Prostate gland (tissue), 2 donors: ENCODE results near the gene CRABP2. TPM values are rescaled to one million over a fixed set of nuclear protein-coding genes. Genes with fewer than 3 reads are reported as not detected.

Experiments
- DNase-seq: peaks from one replicate; pipeline ENCODE4 v3.0.0-alpha.2; 2019; ENCODE audit warnings: low spot score
- H3K27ac ChIP-seq, 2 donors: fragments of 200-600 bp; sonication (generic); 2 replicates each; pipeline ENCODE4 v1.5.1; 2017 to 2019
- H3K27me3 ChIP-seq: fragments of 200-600 bp; sonication (generic); replicated peaks from 2 replicates; pipeline ENCODE4 v1.5.1; 2019; ENCODE audit not compliant: insufficient read depth
- H3K36me3 ChIP-seq, 2 donors: fragments of 200-600 bp; sonication (generic); 1 replicate in 1 of 2; 2 replicates in 1 of 2; pipeline versions ENCODE4 v1.5.1 to v1.8.1; 2017 to 2019
- H3K4me1 ChIP-seq: fragments of 200-600 bp; sonication (generic); replicated peaks from 2 replicates; pipeline ENCODE4 v1.5.1; 2019
- H3K4me3 ChIP-seq, 2 donors: fragments of 200-600 bp; sonication (generic); 2 replicates each; pipeline ENCODE4 v1.5.1; 2017 to 2019
- H3K9me3 ChIP-seq: fragments of 200-600 bp; sonication (generic); 2 replicates; pipeline ENCODE4 v1.5.1; 2017
- POLR2A ChIP-seq: fragments of 450-650 bp; IDR thresholded peaks from one replicate; pipeline ENCODE4 v1.6.1; 2016; ENCODE audit warnings: antibody characterized with exemption, mild to moderate bottlenecking
- POLR2AphosphoS5 ChIP-seq: sonication (generic); formaldehyde crosslinking; IDR thresholded peaks from one replicate; pipeline ENCODE4 v1.6.1; 2017; ENCODE audit warnings: antibody characterized with exemption
- WGBS: methylation state at CpG from one replicate; pipeline ENCODE4 v1.1.5; 2018; 5-methylcytosine and 5-hydroxymethylcytosine counted together
- intact Hi-C: fragments of 100-400 bp; cut with DNase I; formaldehyde crosslinking; loops from one replicate; pipeline ENCODE4 v1.14.2; 2022
- total RNA-seq, 2 donors: library from RNA; depleted of rRNA; stranded (reverse); fragments of >200 nt; gene quantifications; one replicate each; pipeline ENCODE4 v1.1.0, GENCODE V29; 2016
- TF ChIP-seq, protein P1 (sequence below), 4 experiments: fragments of 200-600 bp in 2 of 4; fragments of 450-650 bp in 2 of 4; sonication (generic) in 2 of 4; IDR thresholded peaks; 1 replicate in 3 of 4; 2 replicates in 1 of 4; pipeline ENCODE4 v1.5.1; 2016 to 2019; ENCODE audit warnings: antibody characterized with exemption in 4 of 4, mild to moderate bottlenecking in 2 of 4, moderate library complexity in 2 of 4

The CRABP2 gene
- total RNA-seq, 2 donors from 2014 or later: 27.3 to 30.8 TPM

DNA sequence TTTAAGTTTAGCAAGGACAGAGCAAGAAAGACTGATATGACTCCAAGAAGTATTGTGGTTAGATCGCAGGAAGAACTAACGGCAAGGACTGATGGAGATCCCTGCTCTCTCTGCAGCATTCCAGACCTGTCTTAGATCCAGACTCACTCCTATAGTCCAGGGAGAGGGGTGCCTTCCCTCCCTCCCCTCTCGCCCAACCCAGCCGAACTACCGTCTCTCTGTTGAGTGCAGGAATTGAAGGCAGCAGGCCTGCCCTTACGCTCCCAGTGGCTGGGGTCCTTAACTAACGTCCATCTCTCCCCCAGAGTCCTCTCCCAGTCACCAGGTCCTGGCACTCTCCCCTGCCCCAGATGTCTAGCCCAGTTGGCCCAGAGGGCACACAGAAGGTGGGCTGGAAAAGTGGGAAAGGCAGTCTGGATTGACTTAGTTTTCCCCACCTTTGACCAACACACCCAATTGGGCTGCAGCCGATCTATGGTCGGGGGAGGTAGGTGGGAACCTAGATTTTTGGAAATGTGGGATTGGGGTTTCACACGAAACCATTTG is 1.1 kb downstream of the CRABP2 start:
- H3K36me3 ChIP-seq: no peaks in the 10 kb centered on the region
- no peaks in the 10 kb centered on the region for H3K27me3 ChIP-seq
- no peaks in the 10 kb centered on the region for H3K9me3 ChIP-seq
- H3K27ac ChIP-seq: no peak overlapping the region
- H3K4me1 ChIP-seq: peaks cover 10% of the 10 kb centered on the region
- 36% methylated on average over 10 of the region's 10 CpGs for WGBS
- no peak for TF ChIP-seq POLR2AphosphoS5
- TF ChIP-seq, protein P1, sequence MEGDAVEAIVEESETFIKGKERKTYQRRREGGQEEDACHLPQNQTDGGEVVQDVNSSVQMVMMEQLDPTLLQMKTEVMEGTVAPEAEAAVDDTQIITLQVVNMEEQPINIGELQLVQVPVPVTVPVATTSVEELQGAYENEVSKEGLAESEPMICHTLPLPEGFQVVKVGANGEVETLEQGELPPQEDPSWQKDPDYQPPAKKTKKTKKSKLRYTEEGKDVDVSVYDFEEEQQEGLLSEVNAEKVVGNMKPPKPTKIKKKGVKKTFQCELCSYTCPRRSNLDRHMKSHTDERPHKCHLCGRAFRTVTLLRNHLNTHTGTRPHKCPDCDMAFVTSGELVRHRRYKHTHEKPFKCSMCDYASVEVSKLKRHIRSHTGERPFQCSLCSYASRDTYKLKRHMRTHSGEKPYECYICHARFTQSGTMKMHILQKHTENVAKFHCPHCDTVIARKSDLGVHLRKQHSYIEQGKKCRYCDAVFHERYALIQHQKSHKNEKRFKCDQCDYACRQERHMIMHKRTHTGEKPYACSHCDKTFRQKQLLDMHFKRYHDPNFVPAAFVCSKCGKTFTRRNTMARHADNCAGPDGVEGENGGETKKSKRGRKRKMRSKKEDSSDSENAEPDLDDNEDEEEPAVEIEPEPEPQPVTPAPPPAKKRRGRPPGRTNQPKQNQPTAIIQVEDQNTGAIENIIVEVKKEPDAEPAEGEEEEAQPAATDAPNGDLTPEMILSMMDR (IDR thresholded peaks at IDR 0.05): no peak
- no peak for TF ChIP-seq POLR2A
- intact Hi-C loops: no loop called here
- H3K4me3 ChIP-seq: peak overlapping the region in 1 of 2 donors; percentile 33
- DNase-seq: no peak

DNA sequence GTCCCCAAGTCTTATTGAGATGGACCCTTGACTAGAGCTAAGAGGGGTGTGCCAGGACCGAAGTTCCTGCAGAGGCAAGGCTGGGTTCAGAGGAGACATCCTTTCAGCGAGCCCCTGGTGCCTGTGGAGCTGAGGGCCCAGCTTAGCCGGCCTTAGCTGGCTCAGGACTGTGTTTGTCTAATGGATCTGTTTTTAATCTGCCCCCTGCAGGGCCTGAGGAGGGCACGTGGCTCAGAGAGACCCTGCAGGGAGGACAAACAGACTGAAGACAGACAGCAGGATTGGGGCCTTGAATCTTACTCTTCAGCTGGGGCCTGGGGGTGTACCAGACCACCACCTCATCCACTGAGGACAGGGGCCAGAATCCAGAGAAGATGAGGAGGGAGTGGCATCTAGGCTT is 1.6 kb downstream of the CRABP2 start:
- no peak for DNase-seq
- no peak overlapping the region for H3K4me3 ChIP-seq
- intact Hi-C loops: no loop called here
- H3K27me3 ChIP-seq: no peaks in the 10 kb centered on the region
- no peak overlapping the region for H3K27ac ChIP-seq
- H3K36me3 ChIP-seq: no peaks in the 10 kb centered on the region
- 33% methylated on average over 4 of the region's 4 CpGs for WGBS
- H3K9me3 ChIP-seq: no peaks in the 10 kb centered on the region
- TF ChIP-seq POLR2A (no peak), POLR2AphosphoS5 (no peak)
- TF ChIP-seq, protein P1 (IDR thresholded peaks at IDR 0.05): no peak
- H3K4me1 ChIP-seq: peaks cover 10% of the 10 kb centered on the region

DNA sequence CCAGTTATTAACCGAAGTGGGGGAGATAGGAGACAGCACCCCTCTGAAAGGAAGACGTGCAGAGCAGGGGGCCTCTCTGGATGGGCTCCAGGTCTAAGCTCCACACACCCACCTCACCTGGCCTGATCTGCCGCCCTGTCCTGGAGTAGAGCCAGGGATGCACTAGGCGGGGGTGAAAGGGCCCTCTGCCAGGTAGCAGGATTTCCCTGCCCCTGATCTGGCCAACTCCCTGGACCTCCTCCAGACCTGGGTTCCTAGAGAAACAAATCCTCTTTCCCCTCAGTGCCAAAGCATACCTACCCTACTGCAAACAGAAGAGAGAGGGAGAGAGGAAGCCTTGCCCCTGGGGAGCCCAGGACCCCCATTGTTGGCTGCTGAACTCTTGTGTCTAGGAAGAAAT is 2.0 kb downstream of the CRABP2 start:
- no peak for DNase-seq
- Histone ChIP-seq H3K4me1 (peaks cover 10% of the 10 kb centered on the region), H3K4me3 (no peak overlapping the region), H3K9me3 (no peaks in the 10 kb centered on the region), H3K27me3 (no peaks in the 10 kb centered on the region), H3K27ac (no peak overlapping the region), H3K36me3 (no peaks in the 10 kb centered on the region)
- intact Hi-C loops: no loop called here
- WGBS: 46% methylated on average over 4 of the region's 4 CpGs
- TF ChIP-seq POLR2A (no peak), POLR2AphosphoS5 (no peak)
- TF ChIP-seq, protein P1 (IDR thresholded peaks at IDR 0.05): no peak

DNA sequence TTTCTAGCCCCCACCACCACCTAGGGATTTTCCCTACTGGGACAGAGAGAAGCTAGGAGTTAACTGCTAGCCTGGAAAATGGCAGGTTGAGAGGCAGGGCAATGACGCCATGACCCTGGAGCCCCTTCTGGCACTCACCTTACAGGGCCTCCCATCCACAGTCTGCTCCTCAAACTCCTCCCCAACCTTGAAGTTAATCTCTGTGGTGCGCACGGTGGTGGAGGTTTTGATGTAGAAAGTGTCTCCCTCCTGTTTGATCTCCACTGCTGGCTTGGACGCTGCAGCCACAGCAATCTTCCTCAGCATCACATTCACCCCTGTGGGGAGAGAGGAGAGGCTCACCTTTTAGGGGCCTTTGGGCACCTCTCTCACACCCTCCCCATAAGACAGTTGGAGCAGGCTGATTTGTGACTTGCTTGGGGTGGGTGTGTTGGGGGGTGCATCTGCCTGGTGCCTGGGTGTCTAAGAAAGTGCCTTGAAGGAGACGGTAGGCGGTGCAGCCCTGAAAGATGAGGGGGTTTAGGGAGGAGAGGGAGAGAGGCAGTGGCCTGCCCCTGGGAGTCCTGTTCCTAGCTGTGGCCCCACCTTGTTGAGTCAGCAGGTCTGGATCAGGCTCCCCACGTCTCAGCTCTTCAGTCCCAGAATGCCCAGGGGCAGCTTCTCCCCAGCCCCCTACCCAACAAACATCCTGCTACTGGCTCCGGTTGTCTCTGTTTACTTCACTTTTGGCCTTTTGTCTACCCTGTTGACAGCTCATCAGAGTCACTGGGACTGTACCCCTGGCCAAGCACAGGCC is 4.4 kb downstream of the CRABP2 start:
- no peak for TF ChIP-seq POLR2AphosphoS5
- TF ChIP-seq, protein P1 (IDR thresholded peaks at IDR 0.05): no peak
- TF ChIP-seq POLR2A: no peak
- no peaks in the 10 kb centered on the region for H3K27me3 ChIP-seq
- no peak overlapping the region for H3K4me3 ChIP-seq
- H3K36me3 ChIP-seq: no peaks in the 10 kb centered on the region
- intact Hi-C loops: no loop called here
- H3K4me1 ChIP-seq: peaks cover 10% of the 10 kb centered on the region
- no peak for DNase-seq
- H3K9me3 ChIP-seq: no peaks in the 10 kb centered on the region
- WGBS: 58% methylated on average over 6 of the region's 8 CpGs
- H3K27ac ChIP-seq: no peak overlapping the region

DNA sequence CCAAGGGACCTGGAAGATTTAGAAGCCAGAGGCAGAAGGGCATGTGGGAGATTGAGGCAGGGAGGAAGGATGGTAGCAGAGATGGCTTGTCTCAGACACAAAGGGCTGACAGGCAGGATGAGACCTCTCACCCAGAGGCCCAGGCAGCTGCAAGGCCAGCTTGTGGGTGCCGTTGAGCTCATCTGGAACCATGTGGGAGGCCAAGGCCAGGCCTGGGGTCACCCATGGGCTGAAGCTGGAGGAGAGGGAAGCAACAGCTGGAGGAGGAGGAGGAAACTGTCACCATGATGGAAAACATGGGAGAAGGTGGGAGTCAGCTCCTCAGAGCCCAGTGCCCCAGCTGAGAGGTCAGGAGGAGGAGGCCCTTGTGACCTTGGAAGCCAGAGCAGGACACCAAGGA is 6.4 kb downstream of the CRABP2 start:
- Histone ChIP-seq H3K4me3 (no peak overlapping the region), H3K27me3 (no peaks in the 10 kb centered on the region), H3K36me3 (no peaks in the 10 kb centered on the region), H3K9me3 (no peaks in the 10 kb centered on the region), H3K27ac (no peak overlapping the region), H3K4me1 (no peaks in the 10 kb centered on the region)
- WGBS: 86% methylated on average over 1 of the region's 1 CpG
- intact Hi-C loops: loop anchor here (10.0 kb wide), 1 partner anchor 166 kb away; the partner anchor contains the start of gene NTRK1
- TF ChIP-seq POLR2A: no peak
- TF ChIP-seq, protein P1 (IDR thresholded peaks at IDR 0.05): no peak
- no peak for DNase-seq
